ENCODE results near the gene ASPN.

Gene ASPN

DNA sequence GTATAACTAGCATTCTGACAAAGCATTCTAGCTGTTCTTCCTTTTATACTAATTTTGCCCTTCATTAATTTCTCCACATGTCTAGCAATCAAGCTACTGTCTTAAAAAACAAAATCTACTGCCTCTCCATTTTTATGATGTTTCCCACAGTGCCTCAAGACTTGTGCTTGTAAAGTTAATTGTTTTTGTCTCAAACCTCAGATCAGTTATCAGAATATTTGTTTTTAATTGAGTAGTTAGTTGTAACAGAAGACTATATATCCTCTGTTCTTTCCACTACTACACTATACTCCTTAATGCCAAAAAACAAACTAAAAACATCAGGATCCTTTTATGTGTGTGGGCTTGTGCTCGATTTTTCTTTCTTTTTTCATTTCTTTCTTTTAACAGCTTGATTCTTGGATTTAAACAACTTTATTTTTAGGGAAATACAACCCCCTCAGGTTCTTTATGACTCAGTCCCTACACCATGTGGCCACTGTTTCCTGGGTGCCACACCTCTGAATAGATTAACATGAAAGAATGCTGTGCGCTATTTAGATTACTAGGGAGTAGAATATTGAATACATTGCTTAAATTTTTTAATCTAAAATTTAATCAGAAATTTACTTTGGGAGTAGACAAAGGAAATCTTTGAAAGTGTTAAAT, 1.2 kb downstream of the ASPN start:
- TF ChIP-seq, protein P1, sequence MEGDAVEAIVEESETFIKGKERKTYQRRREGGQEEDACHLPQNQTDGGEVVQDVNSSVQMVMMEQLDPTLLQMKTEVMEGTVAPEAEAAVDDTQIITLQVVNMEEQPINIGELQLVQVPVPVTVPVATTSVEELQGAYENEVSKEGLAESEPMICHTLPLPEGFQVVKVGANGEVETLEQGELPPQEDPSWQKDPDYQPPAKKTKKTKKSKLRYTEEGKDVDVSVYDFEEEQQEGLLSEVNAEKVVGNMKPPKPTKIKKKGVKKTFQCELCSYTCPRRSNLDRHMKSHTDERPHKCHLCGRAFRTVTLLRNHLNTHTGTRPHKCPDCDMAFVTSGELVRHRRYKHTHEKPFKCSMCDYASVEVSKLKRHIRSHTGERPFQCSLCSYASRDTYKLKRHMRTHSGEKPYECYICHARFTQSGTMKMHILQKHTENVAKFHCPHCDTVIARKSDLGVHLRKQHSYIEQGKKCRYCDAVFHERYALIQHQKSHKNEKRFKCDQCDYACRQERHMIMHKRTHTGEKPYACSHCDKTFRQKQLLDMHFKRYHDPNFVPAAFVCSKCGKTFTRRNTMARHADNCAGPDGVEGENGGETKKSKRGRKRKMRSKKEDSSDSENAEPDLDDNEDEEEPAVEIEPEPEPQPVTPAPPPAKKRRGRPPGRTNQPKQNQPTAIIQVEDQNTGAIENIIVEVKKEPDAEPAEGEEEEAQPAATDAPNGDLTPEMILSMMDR (IDR thresholded peaks at IDR 0.05): no peak

DNA sequence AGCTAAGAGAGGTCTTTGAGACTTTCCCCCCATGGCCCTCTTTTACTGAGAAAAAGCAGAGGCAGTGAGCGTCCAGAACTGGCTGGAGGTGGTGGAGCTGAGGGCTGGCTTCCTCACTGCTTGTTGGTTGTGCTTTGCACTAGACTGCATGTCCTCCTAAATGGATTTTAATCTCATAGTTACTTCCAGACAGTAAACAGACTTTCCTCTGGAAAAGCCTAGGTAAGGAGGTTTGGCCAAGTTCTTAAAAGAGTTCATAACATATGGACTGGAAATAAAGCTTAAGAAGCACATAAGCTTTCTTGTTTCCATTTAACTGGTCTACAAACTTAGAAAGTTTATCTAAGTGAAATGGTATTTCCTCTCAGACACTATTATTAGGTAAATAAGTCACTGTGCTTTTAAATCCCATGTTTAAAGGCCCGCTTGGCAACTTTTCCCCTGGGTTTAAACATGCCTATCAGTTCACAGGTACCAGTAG, 2.0 kb downstream of the ASPN start:
- TF ChIP-seq, protein P1 (IDR thresholded peaks at IDR 0.05): no peak

DNA sequence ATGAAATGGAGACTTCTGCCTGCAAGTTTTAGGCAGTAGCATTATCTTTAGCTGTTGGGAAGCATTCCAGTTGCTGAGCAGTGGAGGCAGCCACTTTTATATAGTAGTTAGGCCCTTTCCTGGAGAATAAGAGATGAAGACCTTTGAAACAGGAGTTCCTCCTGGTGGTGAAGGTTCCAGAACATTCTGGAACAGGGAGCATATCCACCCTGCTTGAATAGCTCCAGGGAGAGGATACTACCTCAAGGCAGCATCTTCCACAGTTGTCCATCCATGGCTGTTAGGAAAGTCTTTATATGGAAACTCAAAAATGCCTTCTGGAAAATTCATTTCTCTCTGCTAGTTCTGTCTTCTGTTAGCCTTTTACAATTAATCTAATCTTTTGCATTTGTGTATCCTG, 3.0 kb downstream of the ASPN start:
- TF ChIP-seq, protein P1 (IDR thresholded peaks at IDR 0.05): no peak

DNA sequence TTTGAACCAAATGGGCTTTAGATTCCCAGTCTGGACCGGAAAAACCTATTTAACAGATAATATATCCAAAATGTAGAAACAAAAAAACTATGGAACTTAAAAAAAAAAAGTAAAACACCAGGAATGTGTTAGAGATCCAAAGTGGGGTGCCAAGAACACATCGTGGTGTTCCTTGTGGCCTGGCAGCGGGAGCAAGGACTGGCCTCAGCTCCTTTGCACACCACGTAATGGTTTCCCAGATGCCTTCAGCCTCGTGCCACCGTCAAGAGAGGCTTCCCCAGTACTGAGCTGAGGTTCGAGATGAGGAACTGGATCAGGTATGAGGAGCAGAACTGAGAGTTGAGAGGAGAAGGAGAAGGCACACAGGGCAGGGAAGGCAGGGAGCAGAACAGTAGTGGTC, 3.5 kb downstream of the ASPN start:
- TF ChIP-seq, protein P1 (IDR thresholded peaks at IDR 0.05): no peak

DNA sequence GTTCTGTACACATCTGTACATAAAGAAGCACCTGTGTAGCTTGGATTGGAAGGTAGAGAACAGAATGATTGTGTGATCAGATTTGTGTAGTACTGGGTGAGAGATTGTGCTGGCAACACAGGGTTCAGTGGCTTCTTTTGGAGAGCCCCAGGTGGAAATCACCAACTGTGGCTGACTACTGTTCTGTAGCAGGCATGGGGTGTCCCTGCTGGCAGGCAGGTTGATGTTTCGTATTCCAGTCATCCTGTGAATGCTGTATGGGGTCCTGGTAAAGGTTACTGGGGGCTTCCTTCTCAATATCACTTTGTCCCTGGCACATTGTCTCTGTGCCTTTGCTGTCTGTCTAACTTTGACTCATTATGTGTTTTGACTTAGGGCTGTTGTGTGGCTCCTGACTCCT, 5.3 kb downstream of the ASPN start:
- TF ChIP-seq, protein P1 (IDR thresholded peaks at IDR 0.05): no peak

DNA sequence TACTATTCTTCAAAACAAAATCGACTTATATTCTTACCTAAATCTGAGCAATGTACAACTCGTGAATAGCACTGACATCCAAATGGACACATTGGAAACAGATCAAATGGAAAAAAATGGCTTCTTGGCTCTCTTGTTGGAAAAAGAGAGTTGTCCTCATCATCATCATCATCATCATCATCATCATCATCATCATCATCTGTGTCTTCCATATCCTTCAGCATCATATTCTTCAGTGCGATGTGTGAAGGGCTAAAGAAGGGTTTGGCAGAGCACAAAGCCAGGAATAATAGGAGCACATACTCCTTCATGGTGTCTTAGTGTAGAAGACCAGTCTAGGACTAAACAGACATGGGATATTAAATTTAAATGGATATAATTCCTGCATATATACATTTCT, 7.7 kb downstream of the ASPN start:
- TF ChIP-seq, protein P1 (IDR thresholded peaks at IDR 0.05): no peak

DNA sequence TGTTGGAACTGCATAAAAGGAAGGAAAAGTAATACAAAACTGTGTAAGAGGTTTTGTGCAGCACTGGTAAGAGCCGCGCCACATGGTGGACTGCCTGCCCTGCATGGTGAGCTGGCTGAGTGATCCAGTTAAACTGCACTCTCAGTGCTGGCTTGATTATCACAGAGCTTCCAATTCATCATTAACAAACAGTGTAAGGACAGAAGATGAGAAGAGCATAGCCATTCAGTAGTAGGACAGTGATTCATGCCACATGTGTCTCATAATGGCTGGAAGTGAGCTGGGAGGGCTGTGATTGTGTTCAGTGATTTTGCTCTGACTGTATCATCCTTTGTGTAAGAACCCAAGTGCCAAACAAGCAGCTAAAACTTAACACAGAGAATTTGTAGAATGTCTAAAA, 14.1 kb downstream of the ASPN start:
- TF ChIP-seq, protein P1 (IDR thresholded peaks at IDR 0.05): no peak

DNA sequence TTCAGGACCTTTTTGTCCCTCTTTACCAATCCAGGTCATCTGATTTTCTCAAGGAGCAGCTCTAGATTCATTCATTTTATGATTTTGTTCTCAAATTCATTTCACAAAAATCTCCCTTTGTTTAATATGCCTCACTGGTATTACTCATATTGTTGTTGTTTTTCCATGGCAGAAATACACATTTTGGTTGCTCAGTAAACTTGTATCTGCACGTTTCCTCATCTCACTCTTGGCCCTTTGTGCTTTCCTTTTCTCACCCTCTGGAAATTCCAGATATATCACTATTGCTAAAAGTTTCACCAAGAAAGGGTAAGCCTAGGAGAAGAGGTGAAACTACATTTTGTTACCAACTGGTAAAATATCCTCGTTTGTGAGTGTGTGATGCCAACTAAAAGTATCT, 14.8 kb downstream of the ASPN start:
- TF ChIP-seq, protein P1 (IDR thresholded peaks at IDR 0.05): no peak
